AG09309 (cell line): ENCODE results near the gene IFT43.
"Not testable (repeated sequence)": the region's sequence is repeated elsewhere in the genome, so short reads cannot be mapped to it uniquely, and the experiment has no call there.

ENCODE experiments used
- DNase-seq: peaks from one replicate; pipeline ENCODE4 v3.0.0-alpha.2; 2010; ENCODE audit warnings: low read depth
- H3K4me3 ChIP-seq: 2 replicates; pipeline ENCODE4 v1.5.1; 2011; ENCODE audit warnings: mild to moderate bottlenecking, low read depth, low read length, moderate library complexity; ENCODE audit not compliant: control insufficient read depth
- TF ChIP-seq, protein P1 (sequence below): IDR thresholded peaks from 2 replicates; pipeline ENCODE4 v1.5.1; 2011; ENCODE audit warnings: mild to moderate bottlenecking, low read depth, low read length, inconsistent platforms; ENCODE audit not compliant: insufficient read depth, control insufficient read depth; ENCODE audit errors: missing control alignments

The IFT43 gene

DNA sequence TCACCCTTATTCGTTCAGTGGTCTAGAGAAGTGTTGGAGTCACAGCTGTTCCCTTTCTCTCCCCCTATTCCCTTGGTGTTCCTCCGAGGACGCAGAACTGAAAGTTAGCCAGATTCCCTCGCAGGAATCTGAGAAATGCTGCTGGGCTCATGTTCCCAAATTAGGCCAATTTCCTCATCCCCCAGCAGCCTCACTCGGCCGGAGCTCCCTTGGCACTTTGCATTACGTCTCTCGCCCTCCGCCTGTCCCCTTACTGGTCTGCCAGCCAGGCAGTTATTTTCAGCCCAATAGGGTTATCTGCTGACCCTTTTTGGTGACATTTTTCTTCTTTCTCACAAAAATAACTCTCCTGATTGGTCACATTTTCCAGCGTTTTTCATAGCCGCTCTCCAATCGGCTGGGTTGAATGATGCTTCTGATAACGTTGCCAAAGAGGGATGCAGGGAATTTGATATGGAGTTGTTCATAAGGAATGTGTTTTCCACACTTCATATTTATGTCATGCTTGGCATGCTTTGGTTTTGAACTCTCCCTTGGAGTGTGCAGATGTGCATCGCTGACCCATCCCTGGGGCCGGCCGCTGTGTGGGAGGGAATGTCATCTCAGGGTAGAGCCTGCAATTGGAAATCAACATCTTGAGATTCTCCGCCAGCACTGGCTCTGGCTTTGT is 9.9 kb downstream of the IFT43 start:
- TF ChIP-seq, protein P1, sequence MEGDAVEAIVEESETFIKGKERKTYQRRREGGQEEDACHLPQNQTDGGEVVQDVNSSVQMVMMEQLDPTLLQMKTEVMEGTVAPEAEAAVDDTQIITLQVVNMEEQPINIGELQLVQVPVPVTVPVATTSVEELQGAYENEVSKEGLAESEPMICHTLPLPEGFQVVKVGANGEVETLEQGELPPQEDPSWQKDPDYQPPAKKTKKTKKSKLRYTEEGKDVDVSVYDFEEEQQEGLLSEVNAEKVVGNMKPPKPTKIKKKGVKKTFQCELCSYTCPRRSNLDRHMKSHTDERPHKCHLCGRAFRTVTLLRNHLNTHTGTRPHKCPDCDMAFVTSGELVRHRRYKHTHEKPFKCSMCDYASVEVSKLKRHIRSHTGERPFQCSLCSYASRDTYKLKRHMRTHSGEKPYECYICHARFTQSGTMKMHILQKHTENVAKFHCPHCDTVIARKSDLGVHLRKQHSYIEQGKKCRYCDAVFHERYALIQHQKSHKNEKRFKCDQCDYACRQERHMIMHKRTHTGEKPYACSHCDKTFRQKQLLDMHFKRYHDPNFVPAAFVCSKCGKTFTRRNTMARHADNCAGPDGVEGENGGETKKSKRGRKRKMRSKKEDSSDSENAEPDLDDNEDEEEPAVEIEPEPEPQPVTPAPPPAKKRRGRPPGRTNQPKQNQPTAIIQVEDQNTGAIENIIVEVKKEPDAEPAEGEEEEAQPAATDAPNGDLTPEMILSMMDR, result no peak
- no peak overlapping the region for H3K4me3 ChIP-seq
- no peak for DNase-seq

DNA sequence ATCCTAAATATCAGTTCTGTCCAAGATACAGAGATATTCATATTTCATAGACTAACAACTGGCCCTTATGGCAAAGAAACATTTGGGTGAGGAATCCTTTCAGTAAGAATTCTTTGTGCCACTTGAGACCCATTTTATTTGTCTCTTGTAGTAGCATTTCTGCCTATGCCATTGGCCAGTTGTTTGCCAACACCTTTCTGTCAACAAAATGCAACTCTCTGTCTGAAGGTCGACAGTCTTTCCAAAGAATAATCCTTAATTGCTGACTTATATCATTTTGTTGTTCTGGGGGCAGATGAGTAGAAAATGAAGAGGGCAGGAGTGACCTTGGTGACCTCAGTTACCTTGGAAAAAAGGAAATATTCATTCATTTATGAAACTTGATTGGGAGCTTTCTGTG is 10.9 kb downstream of the IFT43 start:
- DNase-seq, result no peak
- H3K4me3 ChIP-seq, result no peak overlapping the region
- TF ChIP-seq, protein P1, result no peak

DNA sequence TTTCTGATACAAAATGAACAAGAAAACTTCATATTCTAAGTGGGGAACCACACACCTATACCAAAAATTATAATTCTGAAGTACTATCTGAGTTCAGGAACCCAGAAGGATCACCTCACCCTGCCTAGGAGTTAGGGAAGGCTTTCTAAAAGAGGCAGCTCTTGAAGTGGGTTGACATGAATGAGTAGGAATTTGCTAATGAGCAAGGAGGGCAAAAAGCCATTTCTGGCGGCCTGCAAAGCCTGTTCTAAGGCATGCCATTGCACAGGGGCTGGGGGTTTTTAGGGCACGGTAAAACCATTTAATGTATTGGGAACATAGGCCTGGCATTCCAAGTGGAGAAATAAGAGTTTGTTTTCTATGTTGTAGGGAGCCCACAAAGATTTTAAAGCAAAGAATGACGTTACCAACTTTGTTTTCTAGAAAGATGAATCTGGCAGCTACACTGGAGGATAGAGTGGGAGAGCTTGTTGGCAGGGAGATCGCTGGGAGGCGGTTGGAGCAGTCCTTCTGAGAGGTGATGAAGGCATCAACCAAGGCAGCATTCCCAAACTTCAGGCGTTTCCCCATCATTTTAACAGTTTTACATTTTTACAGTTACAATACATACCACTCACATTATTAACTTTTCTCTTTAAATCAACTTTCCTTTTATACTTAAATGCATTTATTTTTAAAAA is 14.1 kb downstream of the IFT43 start:
- no peak for DNase-seq
- no peak overlapping the region for H3K4me3 ChIP-seq
- TF ChIP-seq, protein P1, result no peak

DNA sequence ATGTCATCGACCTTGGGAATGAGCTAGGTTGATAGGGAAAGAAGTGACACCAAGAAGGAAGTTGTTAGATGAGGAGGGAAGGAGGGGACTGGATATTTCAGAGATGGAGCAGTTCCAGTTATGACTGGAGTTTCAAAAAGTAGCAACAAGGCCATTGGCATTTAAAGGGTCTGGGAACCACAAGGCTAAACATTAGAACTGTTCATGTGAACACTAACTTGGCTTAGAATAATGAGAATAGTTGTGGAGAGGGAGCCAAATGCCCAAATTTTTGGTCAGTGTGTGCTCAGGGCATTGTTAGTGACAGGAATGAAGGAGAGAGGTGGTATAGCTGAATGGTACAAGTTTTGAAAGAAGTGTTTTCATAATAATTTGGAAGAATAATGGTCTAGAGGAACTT is 16.8 kb downstream of the IFT43 start:
- H3K4me3 ChIP-seq, result no peak overlapping the region
- DNase-seq, result no peak
- TF ChIP-seq, protein P1, result no peak

DNA sequence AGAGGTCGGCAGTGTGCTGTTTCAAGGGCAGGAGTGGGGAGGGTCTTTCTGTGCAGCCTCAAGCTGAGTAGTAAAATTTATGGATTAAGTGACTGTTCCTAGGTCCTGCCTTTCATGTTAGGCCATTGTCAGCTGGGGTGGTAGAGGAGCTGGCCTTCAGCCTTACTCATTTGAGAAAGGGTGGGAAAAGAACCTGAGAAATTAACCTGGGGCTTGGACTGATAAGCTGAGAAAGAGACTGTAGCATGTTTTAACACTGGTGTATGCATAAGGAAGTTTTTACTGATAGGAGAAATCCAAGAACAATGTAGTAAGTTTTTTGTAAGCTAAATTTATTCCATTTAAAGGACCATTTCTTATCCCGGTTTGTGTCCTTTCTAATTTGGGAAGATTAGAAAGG is 20.7 kb downstream of the IFT43 start:
- DNase-seq, result no peak
- H3K4me3 ChIP-seq, result no peak overlapping the region
- TF ChIP-seq, protein P1, result no peak

DNA sequence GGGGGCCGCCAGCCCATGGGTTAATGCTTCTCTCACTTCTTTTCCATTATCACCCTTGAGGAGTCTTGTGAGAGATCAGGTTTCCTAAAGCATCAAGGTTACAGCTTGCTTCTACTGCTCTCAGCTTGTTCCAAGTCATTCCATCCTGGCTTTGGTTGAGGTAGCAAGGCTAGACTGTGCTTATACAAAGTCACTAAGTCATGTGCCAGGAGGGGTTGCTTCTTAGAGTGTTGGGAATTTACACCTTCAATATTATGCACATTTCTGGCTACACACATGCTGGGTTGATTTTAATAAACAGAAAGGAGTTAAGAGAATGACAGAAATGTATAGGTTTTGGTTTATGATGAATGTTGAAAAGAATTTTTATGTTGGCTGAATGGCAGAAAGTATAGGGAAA is 21.8 kb downstream of the IFT43 start:
- no peak for DNase-seq
- TF ChIP-seq, protein P1, result no peak
- H3K4me3 ChIP-seq, result no peak overlapping the region

DNA sequence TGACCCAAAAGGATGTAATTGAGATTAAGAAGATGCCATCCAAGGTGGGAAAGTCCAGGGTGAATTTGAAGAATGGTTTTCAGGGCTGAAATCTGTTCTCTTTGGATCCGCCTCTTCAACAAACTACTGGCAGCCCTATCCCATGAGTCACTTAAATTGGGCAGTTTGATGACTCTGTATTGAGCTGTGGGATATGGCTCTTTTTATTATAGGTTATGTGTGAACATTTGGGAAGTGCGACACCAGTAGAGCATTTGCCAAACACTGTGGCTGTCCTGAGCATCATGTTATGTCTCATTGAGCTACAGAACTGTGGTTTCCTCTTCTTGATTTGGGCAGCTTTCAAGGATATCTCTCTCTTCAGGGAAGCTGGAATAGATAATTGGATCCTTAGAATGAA is 22.3 kb downstream of the IFT43 start:
- no peak overlapping the region for H3K4me3 ChIP-seq
- DNase-seq, result no peak
- TF ChIP-seq, protein P1, result no peak

DNA sequence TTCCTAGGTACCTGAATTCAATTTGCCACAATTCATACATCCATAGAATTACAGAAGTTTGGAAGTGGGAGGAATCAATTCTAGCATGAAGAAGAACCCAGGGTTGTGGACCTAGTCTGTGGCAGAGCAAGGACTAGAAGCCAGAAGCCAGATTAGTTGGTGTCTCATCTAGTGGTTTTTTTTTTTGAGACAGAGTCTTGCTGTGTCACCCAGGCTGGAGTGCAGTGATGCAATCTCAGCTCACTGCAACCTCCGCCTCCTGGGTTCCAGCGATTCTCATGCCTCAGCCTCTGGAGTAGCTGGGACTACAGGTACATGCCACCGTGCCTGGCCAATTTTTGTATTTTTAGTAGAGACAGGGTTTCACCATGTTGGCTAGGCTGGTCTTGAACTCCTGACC is 24.1 kb downstream of the IFT43 start:
- not testable (repeated sequence) for H3K4me3 ChIP-seq, DNase-seq
